HCT116 (cell line): Measurements from ENCODE around the gene CEP170B. TPM values are rescaled to one million over a fixed set of nuclear protein-coding genes. Genes with fewer than 3 reads are reported as not detected.

Experiments
- ATAC-seq: fragments of 200-7000 bp; cut with Tn5 transposase; 2 replicates; pipeline ENCODE4 v1.9.1; 2020; ENCODE audit warnings: mild to moderate bottlenecking, moderate library complexity
- BruUV-seq: library from RNA; stranded (reverse); fragments of 400-500 nt; replicated peaks from 2 replicates; lab custom pipeline; 2021; lab: Mats Ljungman, UMichigan
- CTCF ChIA-PET: fragments of 300-600 bp; sonication (Branson Sonifier 250); formaldehyde crosslinking; loops from one replicate; lab custom pipeline; 2021; ENCODE audit warnings: antibody characterized with exemption; lab: Charles Lee
- POLR2A ChIA-PET: fragments of 300-600, 350-600 bp; sonication (Branson Sonifier 250); formaldehyde crosslinking; loops from one replicate; lab custom pipeline; 2021; ENCODE audit warnings: antibody characterized with exemption; lab: Charles Lee
- RAD21 ChIA-PET, 2 experiments: fragments of 300-600 bp; sonication (Branson Sonifier 250); formaldehyde crosslinking; loops; one replicate each; lab custom pipeline; 2023; ENCODE audit warnings: low total read pairs in 2 of 2; ENCODE audit not compliant: uncharacterized antibody in 2 of 2, unreplicated experiment in 2 of 2, low non-redundant PET in 1 of 2; lab: Charles Lee
- DNase-seq: peaks from one replicate; pipeline ENCODE4 v3.0.0-alpha.2; 2010; ENCODE audit warnings: low read depth, low spot score
- H2AFZ ChIP-seq: fragments of 200-600 bp; shearing (Covaris generic), sonication (generic); 2 replicates; pipeline ENCODE4 v1.6.1; 2017; ENCODE audit warnings: low read depth, mixed run types, mixed read lengths, antibody characterized with exemption, low read length; ENCODE audit not compliant: poor library complexity, severe bottlenecking
- H3K27ac ChIP-seq: 2 replicates; pipeline ENCODE4 v1.5.1; 2012; ENCODE audit warnings: low read depth, low read length
- H3K27me3 ChIP-seq: fragments of 200-600 bp; sonication (generic); 2 replicates; pipeline ENCODE4 v1.6.1; 2016; ENCODE audit warnings: mixed run types, low read length, mixed read lengths; ENCODE audit not compliant: insufficient read depth
- H3K36me3 ChIP-seq, 2 experiments: fragments of 200-500 bp in 1 of 2; fragments of 200-600 bp in 1 of 2; sonication (Bioruptor generic) in 1 of 2; sonication (generic) in 1 of 2; 2 replicates each; pipeline versions ENCODE4 v1.5.1 to v1.6.1; 2014 to 2016; ENCODE audit warnings: low read length in 2 of 2, inconsistent platforms in 1 of 2, mixed read lengths in 1 of 2, mixed run types in 1 of 2; ENCODE audit not compliant: insufficient read depth in 2 of 2, control insufficient read depth in 1 of 2
- H3K4me1 ChIP-seq, 2 experiments: fragments of 200-600 bp in 1 of 2; sonication (generic) in 1 of 2; 2 replicates each; pipeline versions ENCODE4 v1.5.1 to v1.6.1; 2012 to 2017; ENCODE audit warnings: low read length in 2 of 2, inconsistent platforms in 1 of 2, mild to moderate bottlenecking in 1 of 2, mixed read lengths in 1 of 2, mixed run types in 1 of 2, moderate library complexity in 1 of 2; ENCODE audit not compliant: insufficient read depth in 2 of 2, control insufficient read depth in 1 of 2
- H3K4me2 ChIP-seq: fragments of 200-600 bp; sonication (generic); 2 replicates; pipeline ENCODE4 v1.6.1; 2017; ENCODE audit warnings: mixed run types, low read length, mixed read lengths
- H3K4me3 ChIP-seq, 2 experiments: fragments of 200-600 bp in 1 of 2; sonication (generic) in 1 of 2; replicated peaks in 1 of 2; 2 replicates each; pipeline ENCODE4 v1.5.1; 2011 to 2016; ENCODE audit warnings: low read length in 2 of 2, control low read depth in 1 of 2, low read depth in 1 of 2, mild to moderate bottlenecking in 1 of 2, mixed read lengths in 1 of 2, mixed run types in 1 of 2
- H3K79me2 ChIP-seq: fragments of 200-600 bp; sonication (generic); 2 replicates; pipeline ENCODE4 v1.6.1; 2017; ENCODE audit warnings: mild to moderate bottlenecking, mixed run types, low read length, moderate library complexity, mixed read lengths; ENCODE audit not compliant: insufficient read depth
- H3K9ac ChIP-seq: fragments of 200-600 bp; sonication (generic); 2 replicates; pipeline ENCODE4 v1.6.1; 2016; ENCODE audit warnings: low read length, mixed read lengths
- H3K9me2 ChIP-seq: fragments of 200-600 bp; sonication (generic), shearing (Covaris generic); 2 replicates; pipeline ENCODE4 v1.6.1; 2017; ENCODE audit warnings: mixed run types, mild to moderate bottlenecking, moderate library complexity; ENCODE audit not compliant: insufficient read depth
- H3K9me3 ChIP-seq, 2 experiments: fragments of 200-500 bp in 1 of 2; fragments of 200-600 bp in 1 of 2; sonication (Bioruptor generic) in 1 of 2; sonication (generic) in 1 of 2; 2 replicates each; pipeline ENCODE4 v1.6.1; 2014 to 2017; ENCODE audit warnings: low read length in 2 of 2, mixed read lengths in 2 of 2, inconsistent platforms in 1 of 2, low read depth in 1 of 2, mild to moderate bottlenecking in 1 of 2, mixed run types in 1 of 2, moderate library complexity in 1 of 2; ENCODE audit not compliant: control insufficient read depth in 1 of 2, insufficient read depth in 1 of 2
- H4K20me1 ChIP-seq: fragments of 200-600 bp; sonication (generic), shearing (Covaris generic); 2 replicates; pipeline ENCODE4 v1.6.1; 2017; ENCODE audit warnings: mixed run types, mild to moderate bottlenecking, moderate library complexity; ENCODE audit not compliant: insufficient read depth
- CBX3 ChIP-seq: IDR thresholded peaks from 2 replicates; pipeline ENCODE4 v1.6.1; 2012; ENCODE audit warnings: low read depth
- CEBPB ChIP-seq: IDR thresholded peaks from 2 replicates; pipeline ENCODE4 v1.6.1; 2012; ENCODE audit warnings: low read depth
- EGR1 ChIP-seq: IDR thresholded peaks from 2 replicates; pipeline ENCODE4 v1.6.1; 2012; ENCODE audit warnings: low read depth
- ELF1 ChIP-seq: IDR thresholded peaks from 2 replicates; pipeline ENCODE4 v1.6.1; 2012; ENCODE audit warnings: low read depth, borderline replicate concordance
- EZH2phosphoT487 ChIP-seq: fragments of 200-600 bp; IDR thresholded peaks from 2 replicates; pipeline ENCODE4 v1.6.1; 2018; ENCODE audit warnings: antibody characterized with exemption, borderline replicate concordance
- JUND ChIP-seq: IDR thresholded peaks from 2 replicates; pipeline ENCODE4 v1.6.1; 2012
- POLR2A ChIP-seq: IDR thresholded peaks from 2 replicates; pipeline ENCODE4 v1.7.0; 2011; ENCODE audit warnings: borderline replicate concordance; ENCODE audit not compliant: insufficient read depth, insufficient read length; ENCODE audit errors: extremely low read depth
- POLR2AphosphoS5 ChIP-seq: IDR thresholded peaks from 2 replicates; pipeline ENCODE4 v1.6.1; 2011; ENCODE audit warnings: mild to moderate bottlenecking, low read depth, low read length, moderate library complexity
- RAD21 ChIP-seq: IDR thresholded peaks from 2 replicates; pipeline ENCODE4 v1.6.1; 2012; ENCODE audit warnings: low read depth, mild to moderate bottlenecking
- SIN3A ChIP-seq: IDR thresholded peaks from 2 replicates; pipeline ENCODE4 v1.6.1; 2012; ENCODE audit warnings: low read depth
- SP1 ChIP-seq: IDR thresholded peaks from 2 replicates; pipeline ENCODE4 v1.6.1; 2012; ENCODE audit warnings: low read depth
- SRF ChIP-seq: IDR thresholded peaks from 2 replicates; pipeline ENCODE4 v1.6.1; 2012; ENCODE audit warnings: low read depth
- TCF7L2 ChIP-seq: IDR thresholded peaks from 2 replicates; pipeline ENCODE4 v1.7.0; 2011; ENCODE audit warnings: borderline replicate concordance, inconsistent platforms; ENCODE audit not compliant: insufficient read depth, insufficient read length; ENCODE audit errors: extremely low read depth
- YY1 ChIP-seq: IDR thresholded peaks from 2 replicates; pipeline ENCODE4 v1.6.1; 2011; ENCODE audit warnings: low read length, low read depth, moderate library complexity, mild to moderate bottlenecking; ENCODE audit not compliant: insufficient replicate concordance; ENCODE audit errors: extremely low read depth
- ZFX ChIP-seq: fragments of 450-650 bp; IDR thresholded peaks from 2 replicates; pipeline ENCODE4 v1.6.1; 2017
- ZNF274 ChIP-seq: fragments of 200-500 bp; sonication (Bioruptor generic); IDR thresholded peaks from 2 replicates; pipeline ENCODE4 v1.6.1; 2014; ENCODE audit warnings: mild to moderate bottlenecking, low read depth, low read length, inconsistent platforms
- intact Hi-C: fragments of 100-400 bp; cut with micrococcal nuclease; formaldehyde crosslinking; loops from 2 replicates; pipeline ENCODE4 v1.10.0; 2022
- total RNA-seq: library from RNA; stranded (reverse); gene quantifications from one replicate; pipeline ENCODE4 v1.2.1, GENCODE V29; 2021; ENCODE audit not compliant: unreplicated experiment
- TF ChIP-seq, protein P1 (sequence below): IDR thresholded peaks from 2 replicates; pipeline ENCODE4 v1.6.1; 2012
- TF ChIP-seq, protein P2 (sequence below), 3 experiments: fragments of 200-600 bp in 1 of 3; sonication (generic) in 1 of 3; IDR thresholded peaks in 2 of 3; conservative IDR thresholded peaks in 1 of 3; 2 replicates each; pipeline ENCODE4 v1.5.1; 2012 to 2017; ENCODE audit warnings: low read depth in 2 of 3, low read length in 2 of 3, antibody characterized with exemption in 1 of 3, borderline replicate concordance in 1 of 3, control low read depth in 1 of 3, mild to moderate bottlenecking in 1 of 3, mixed read lengths in 1 of 3, mixed run types in 1 of 3, moderate library complexity in 1 of 3; ENCODE audit not compliant: insufficient read depth in 1 of 3
- TF ChIP-seq, protein P3 (sequence below): IDR thresholded peaks from 2 replicates; pipeline ENCODE4 v1.6.1; 2012; ENCODE audit warnings: low read depth
- TF ChIP-seq, protein P4 (sequence below): IDR thresholded peaks from 2 replicates; pipeline ENCODE4 v1.6.1; 2011; ENCODE audit warnings: mild to moderate bottlenecking, low read length, moderate library complexity; ENCODE audit not compliant: insufficient replicate concordance; ENCODE audit errors: extremely low read depth

Gene CEP170B
- total RNA-seq, 1 experiment from 2014 or later, result 45.9 TPM

DNA sequence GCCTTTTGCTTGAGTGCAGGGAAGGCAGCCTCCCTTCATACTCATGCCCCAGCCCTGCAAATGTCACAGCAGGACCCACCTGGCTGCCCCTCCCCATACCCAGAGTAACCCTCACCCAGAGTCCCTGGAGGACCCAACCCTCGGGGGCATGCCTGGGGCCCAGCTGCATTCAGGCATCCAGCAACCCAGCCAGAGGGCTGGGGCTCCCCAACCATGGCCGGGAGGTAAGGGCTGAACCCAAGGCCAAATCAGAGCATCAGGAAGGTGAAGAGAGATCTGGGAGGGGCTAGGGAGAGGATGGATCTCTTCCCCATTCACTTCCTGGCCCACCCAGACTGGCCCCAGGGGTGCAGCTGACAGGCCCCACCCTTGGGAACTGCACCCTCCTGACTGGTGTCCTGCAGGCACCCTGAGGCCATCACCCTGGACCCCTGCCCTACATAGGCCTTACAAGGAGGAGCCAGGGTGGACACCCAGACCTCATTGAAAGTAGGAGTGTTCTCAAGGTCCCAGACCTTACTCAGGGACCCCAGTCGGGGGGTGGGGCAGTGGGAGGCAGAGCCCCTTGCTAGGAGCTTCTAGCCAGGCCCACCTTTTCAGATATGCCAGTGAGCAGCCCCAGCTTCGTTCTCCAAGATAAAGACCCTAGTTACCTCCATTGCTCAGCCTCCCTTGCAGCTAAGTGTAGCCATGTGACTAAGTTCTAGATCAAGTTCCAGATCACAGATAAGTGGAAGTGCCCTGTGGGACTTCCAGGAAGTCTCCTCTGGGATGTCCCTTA lies 58.8 kb downstream of the CEP170B start:
- Histone ChIP-seq H3K36me3 (no peaks in the 10 kb centered on the region), H3K9me3 (peaks cover 0 to 8% of the 10 kb centered on the region in 2 experiments; a peak in 1 of 4 replicates), H3K27me3 (no peaks in the 10 kb centered on the region), H3K9me2 (no peaks in the 10 kb centered on the region), H2AFZ (no peak overlapping the region), H3K4me2 (no peak overlapping the region), H3K4me1 (no peaks in the 10 kb centered on the region), H3K4me3 (no peak overlapping the region), H3K79me2 (no peaks in the 10 kb centered on the region), H3K27ac (no peak overlapping the region), H4K20me1 (no peaks in the 10 kb centered on the region), H3K9ac (no peak overlapping the region)
- ChIA-PET RAD21 (no interaction called here), CTCF (interaction anchor here (1.0 kb wide), 1 partner anchor 9 kb away, joined by 3 read pairs; no protein-coding TSS in a partner anchor), POLR2A (no interaction called here)
- BruUV-seq, result no TSS peak
- TF ChIP-seq SRF (no peak), TCF7L2 (no peak), ZNF274 (no peak), ZFX (no peak), YY1 (no peak), EZH2phosphoT487 (no peak), CEBPB (no peak), ELF1 (no peak), EGR1 (no peak), JUND (no peak), SIN3A (no peak), RAD21 (no peak), POLR2A (no peak), SP1 (no peak), POLR2AphosphoS5 (no peak), CBX3 (no peak)
- TF ChIP-seq, protein P1, sequence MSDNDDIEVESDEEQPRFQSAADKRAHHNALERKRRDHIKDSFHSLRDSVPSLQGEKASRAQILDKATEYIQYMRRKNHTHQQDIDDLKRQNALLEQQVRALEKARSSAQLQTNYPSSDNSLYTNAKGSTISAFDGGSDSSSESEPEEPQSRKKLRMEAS, result no peak
- TF ChIP-seq, protein P2, sequence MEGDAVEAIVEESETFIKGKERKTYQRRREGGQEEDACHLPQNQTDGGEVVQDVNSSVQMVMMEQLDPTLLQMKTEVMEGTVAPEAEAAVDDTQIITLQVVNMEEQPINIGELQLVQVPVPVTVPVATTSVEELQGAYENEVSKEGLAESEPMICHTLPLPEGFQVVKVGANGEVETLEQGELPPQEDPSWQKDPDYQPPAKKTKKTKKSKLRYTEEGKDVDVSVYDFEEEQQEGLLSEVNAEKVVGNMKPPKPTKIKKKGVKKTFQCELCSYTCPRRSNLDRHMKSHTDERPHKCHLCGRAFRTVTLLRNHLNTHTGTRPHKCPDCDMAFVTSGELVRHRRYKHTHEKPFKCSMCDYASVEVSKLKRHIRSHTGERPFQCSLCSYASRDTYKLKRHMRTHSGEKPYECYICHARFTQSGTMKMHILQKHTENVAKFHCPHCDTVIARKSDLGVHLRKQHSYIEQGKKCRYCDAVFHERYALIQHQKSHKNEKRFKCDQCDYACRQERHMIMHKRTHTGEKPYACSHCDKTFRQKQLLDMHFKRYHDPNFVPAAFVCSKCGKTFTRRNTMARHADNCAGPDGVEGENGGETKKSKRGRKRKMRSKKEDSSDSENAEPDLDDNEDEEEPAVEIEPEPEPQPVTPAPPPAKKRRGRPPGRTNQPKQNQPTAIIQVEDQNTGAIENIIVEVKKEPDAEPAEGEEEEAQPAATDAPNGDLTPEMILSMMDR (IDR thresholded peaks at IDR 0.05 in 2 of 3, conservative IDR thresholded peaks at IDR 0.05 in 1 of 3; ENCODE audit: borderline replicate concordance in 1 of 3, insufficient read depth in 1 of 3, low read depth in 2 of 3, low read length in 2 of 3), result no peak
- TF ChIP-seq, protein P3, sequence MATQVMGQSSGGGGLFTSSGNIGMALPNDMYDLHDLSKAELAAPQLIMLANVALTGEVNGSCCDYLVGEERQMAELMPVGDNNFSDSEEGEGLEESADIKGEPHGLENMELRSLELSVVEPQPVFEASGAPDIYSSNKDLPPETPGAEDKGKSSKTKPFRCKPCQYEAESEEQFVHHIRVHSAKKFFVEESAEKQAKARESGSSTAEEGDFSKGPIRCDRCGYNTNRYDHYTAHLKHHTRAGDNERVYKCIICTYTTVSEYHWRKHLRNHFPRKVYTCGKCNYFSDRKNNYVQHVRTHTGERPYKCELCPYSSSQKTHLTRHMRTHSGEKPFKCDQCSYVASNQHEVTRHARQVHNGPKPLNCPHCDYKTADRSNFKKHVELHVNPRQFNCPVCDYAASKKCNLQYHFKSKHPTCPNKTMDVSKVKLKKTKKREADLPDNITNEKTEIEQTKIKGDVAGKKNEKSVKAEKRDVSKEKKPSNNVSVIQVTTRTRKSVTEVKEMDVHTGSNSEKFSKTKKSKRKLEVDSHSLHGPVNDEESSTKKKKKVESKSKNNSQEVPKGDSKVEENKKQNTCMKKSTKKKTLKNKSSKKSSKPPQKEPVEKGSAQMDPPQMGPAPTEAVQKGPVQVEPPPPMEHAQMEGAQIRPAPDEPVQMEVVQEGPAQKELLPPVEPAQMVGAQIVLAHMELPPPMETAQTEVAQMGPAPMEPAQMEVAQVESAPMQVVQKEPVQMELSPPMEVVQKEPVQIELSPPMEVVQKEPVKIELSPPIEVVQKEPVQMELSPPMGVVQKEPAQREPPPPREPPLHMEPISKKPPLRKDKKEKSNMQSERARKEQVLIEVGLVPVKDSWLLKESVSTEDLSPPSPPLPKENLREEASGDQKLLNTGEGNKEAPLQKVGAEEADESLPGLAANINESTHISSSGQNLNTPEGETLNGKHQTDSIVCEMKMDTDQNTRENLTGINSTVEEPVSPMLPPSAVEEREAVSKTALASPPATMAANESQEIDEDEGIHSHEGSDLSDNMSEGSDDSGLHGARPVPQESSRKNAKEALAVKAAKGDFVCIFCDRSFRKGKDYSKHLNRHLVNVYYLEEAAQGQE, result no peak
- TF ChIP-seq, protein P4, sequence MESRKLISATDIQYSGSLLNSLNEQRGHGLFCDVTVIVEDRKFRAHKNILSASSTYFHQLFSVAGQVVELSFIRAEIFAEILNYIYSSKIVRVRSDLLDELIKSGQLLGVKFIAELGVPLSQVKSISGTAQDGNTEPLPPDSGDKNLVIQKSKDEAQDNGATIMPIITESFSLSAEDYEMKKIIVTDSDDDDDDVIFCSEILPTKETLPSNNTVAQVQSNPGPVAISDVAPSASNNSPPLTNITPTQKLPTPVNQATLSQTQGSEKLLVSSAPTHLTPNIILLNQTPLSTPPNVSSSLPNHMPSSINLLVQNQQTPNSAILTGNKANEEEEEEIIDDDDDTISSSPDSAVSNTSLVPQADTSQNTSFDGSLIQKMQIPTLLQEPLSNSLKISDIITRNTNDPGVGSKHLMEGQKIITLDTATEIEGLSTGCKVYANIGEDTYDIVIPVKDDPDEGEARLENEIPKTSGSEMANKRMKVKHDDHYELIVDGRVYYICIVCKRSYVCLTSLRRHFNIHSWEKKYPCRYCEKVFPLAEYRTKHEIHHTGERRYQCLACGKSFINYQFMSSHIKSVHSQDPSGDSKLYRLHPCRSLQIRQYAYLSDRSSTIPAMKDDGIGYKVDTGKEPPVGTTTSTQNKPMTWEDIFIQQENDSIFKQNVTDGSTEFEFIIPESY, result no peak
- ATAC-seq (no peak), DNase-seq (no peak)
- intact Hi-C loops, result no loop called here
